Prostate gland (tissue), 2 donors: Measurements from ENCODE around the gene ACTR2. TPM values are rescaled to one million over a fixed set of nuclear protein-coding genes. Genes with fewer than 3 reads are reported as not detected.

Experiments
- DNase-seq: peaks from one replicate; pipeline ENCODE4 v3.0.0-alpha.2; 2019; ENCODE audit warnings: low spot score
- H3K27ac ChIP-seq, 2 donors: fragments of 200-600 bp; sonication (generic); 2 replicates each; pipeline ENCODE4 v1.5.1; 2017 to 2019
- H3K27me3 ChIP-seq: fragments of 200-600 bp; sonication (generic); replicated peaks from 2 replicates; pipeline ENCODE4 v1.5.1; 2019; ENCODE audit not compliant: insufficient read depth
- H3K36me3 ChIP-seq, 2 donors: fragments of 200-600 bp; sonication (generic); 1 replicate in 1 of 2; 2 replicates in 1 of 2; pipeline versions ENCODE4 v1.5.1 to v1.8.1; 2017 to 2019
- H3K4me1 ChIP-seq: fragments of 200-600 bp; sonication (generic); replicated peaks from 2 replicates; pipeline ENCODE4 v1.5.1; 2019
- H3K4me3 ChIP-seq, 2 donors: fragments of 200-600 bp; sonication (generic); 2 replicates each; pipeline ENCODE4 v1.5.1; 2017 to 2019
- H3K9me3 ChIP-seq: fragments of 200-600 bp; sonication (generic); 2 replicates; pipeline ENCODE4 v1.5.1; 2017
- POLR2A ChIP-seq: fragments of 450-650 bp; IDR thresholded peaks from one replicate; pipeline ENCODE4 v1.6.1; 2016; ENCODE audit warnings: antibody characterized with exemption, mild to moderate bottlenecking
- POLR2AphosphoS5 ChIP-seq: sonication (generic); formaldehyde crosslinking; IDR thresholded peaks from one replicate; pipeline ENCODE4 v1.6.1; 2017; ENCODE audit warnings: antibody characterized with exemption
- WGBS: methylation state at CpG from one replicate; pipeline ENCODE4 v1.1.5; 2018; 5-methylcytosine and 5-hydroxymethylcytosine counted together
- intact Hi-C: fragments of 100-400 bp; cut with DNase I; formaldehyde crosslinking; loops from one replicate; pipeline ENCODE4 v1.14.2; 2022
- total RNA-seq, 2 donors: library from RNA; depleted of rRNA; stranded (reverse); fragments of >200 nt; gene quantifications; one replicate each; pipeline ENCODE4 v1.1.0, GENCODE V29; 2016
- TF ChIP-seq, protein P1 (sequence below), 4 experiments: fragments of 200-600 bp in 2 of 4; fragments of 450-650 bp in 2 of 4; sonication (generic) in 2 of 4; IDR thresholded peaks; 1 replicate in 3 of 4; 2 replicates in 1 of 4; pipeline ENCODE4 v1.5.1; 2016 to 2019; ENCODE audit warnings: antibody characterized with exemption in 4 of 4, mild to moderate bottlenecking in 2 of 4, moderate library complexity in 2 of 4

Gene ACTR2
- total RNA-seq, 2 donors from 2014 or later, result 54.8 to 69.2 TPM

DNA sequence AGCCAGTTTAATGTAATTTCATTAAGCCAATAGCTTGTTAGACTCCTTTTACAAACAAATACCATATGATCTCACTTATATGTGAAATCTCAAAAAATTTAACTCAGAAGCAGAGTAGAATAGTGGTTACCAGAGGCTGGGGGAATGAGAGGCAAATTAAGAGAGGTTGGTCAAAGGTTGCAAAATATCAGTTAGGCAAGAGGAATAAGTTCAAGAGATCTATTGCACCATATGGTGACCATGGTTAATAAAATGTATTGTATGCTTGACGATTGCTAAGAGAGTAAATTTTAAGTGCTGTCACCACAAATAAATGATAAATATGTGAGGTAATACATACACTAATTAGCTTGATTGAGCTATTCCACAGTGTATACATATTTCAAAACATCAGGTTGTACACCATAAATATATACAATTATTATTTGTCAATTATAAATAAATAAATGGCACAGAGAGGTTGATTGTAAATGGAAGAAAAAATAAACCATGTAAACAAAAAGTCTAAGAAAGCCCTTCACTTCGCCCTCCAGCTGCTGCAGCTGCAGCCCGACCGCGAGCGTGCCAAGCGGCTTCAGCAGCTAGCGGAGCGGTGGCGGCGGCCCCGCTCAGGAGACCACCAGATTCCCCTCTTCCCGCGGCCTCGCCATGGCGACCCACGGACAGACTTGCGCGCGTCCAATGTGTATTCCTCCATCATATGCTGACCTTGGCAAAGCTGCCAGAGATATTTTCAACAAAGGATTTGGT lies 23.0 kb upstream of the ACTR2 start:
- Histone ChIP-seq H3K27ac (no peak overlapping the region), H3K4me3 (no peak overlapping the region)
- 86% methylated on average over 20 of the region's 20 CpGs for WGBS

DNA sequence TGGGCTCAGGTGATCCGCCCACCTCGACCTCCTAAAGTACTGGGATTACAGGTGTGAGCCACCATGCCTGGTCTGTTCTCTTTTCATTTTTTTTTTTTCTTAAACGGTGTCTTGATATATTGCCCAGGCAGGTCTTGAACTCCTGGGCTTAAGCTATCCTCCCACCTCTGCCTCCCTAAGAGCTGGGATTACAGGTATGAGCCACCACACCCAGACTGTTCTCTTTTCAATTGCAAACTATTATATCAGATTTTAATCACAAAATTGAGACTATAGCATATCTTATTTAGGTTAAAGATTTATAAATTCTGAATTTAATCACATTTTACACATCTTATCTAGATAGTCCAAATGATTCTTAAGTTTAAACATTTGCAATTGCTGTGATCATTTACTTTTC lies 15.5 kb upstream of the ACTR2 start:
- H3K27me3 ChIP-seq, result no peaks in the 10 kb centered on the region
- no peak for DNase-seq
- WGBS, result 68% methylated on average over 3 of the region's 3 CpGs
- intact Hi-C loops, result no loop called here
- no peak overlapping the region for H3K27ac ChIP-seq
- TF ChIP-seq, protein P1, sequence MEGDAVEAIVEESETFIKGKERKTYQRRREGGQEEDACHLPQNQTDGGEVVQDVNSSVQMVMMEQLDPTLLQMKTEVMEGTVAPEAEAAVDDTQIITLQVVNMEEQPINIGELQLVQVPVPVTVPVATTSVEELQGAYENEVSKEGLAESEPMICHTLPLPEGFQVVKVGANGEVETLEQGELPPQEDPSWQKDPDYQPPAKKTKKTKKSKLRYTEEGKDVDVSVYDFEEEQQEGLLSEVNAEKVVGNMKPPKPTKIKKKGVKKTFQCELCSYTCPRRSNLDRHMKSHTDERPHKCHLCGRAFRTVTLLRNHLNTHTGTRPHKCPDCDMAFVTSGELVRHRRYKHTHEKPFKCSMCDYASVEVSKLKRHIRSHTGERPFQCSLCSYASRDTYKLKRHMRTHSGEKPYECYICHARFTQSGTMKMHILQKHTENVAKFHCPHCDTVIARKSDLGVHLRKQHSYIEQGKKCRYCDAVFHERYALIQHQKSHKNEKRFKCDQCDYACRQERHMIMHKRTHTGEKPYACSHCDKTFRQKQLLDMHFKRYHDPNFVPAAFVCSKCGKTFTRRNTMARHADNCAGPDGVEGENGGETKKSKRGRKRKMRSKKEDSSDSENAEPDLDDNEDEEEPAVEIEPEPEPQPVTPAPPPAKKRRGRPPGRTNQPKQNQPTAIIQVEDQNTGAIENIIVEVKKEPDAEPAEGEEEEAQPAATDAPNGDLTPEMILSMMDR (IDR thresholded peaks at IDR 0.05), result no peak
- TF ChIP-seq POLR2A, result no peak
- TF ChIP-seq POLR2AphosphoS5, result no peak
- no peaks in the 10 kb centered on the region for H3K9me3 ChIP-seq
- H3K4me3 ChIP-seq, result no peak overlapping the region
- no peaks in the 10 kb centered on the region for H3K4me1 ChIP-seq
- no peaks in the 10 kb centered on the region for H3K36me3 ChIP-seq

More for the DNA sequence above, 23.0 kb upstream of the ACTR2 start:
- Histone ChIP-seq H3K27me3 (no peaks in the 10 kb centered on the region), H3K9me3 (no peaks in the 10 kb centered on the region), H3K36me3 (no peaks in the 10 kb centered on the region), H3K4me1 (no peaks in the 10 kb centered on the region)
- TF ChIP-seq POLR2AphosphoS5, result no peak
- intact Hi-C loops, result no loop called here
- no peak for DNase-seq

DNA sequence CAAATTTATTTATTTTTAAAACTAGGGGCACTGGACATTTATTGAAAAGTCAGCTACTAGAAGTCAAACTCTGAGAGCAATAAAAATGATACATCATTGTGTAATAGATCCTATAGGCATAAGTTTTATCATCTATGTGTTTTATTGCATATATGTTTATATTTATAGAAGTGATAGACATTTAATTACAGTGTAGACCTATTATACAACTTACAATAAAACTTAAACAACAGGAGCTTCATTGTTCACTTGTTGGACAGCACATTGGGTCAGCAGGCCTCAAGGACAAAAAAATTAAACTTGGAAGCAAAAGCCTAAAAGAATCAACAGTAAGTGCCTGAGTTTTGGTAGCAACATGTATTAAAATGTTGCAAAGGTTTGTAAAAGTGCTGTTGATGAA lies 15.0 kb upstream of the ACTR2 start:
- H3K4me1 ChIP-seq, result no peaks in the 10 kb centered on the region
- no peaks in the 10 kb centered on the region for H3K36me3 ChIP-seq
- TF ChIP-seq POLR2A (no peak), POLR2AphosphoS5 (no peak)
- TF ChIP-seq, protein P1 (IDR thresholded peaks at IDR 0.05), result no peak
- H3K9me3 ChIP-seq, result no peaks in the 10 kb centered on the region
- no peak overlapping the region for H3K27ac ChIP-seq
- no peaks in the 10 kb centered on the region for H3K27me3 ChIP-seq
- intact Hi-C loops, result no loop called here
- no peak for DNase-seq
- no peak overlapping the region for H3K4me3 ChIP-seq

DNA sequence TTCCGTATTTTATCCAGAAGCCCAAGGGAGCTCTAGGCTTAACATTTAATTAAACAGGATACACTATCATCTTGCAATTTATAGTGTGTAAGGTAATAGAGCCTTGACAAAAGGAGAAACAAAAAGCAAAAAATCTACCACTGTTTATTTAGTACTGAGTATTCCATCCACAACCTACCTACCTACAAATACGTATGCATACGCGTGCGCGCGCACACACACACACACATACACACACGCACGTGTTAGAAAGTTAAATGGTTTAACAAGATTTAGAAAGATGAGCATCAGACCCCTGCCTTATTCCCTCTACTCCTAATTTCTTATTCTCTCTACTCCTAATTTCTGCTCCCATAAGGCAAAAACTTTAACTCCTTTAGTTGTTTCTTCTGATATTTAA lies 14.6 kb upstream of the ACTR2 start:
- Histone ChIP-seq H3K9me3 (no peaks in the 10 kb centered on the region), H3K27me3 (no peaks in the 10 kb centered on the region), H3K4me3 (no peak overlapping the region), H3K27ac (no peak overlapping the region), H3K4me1 (no peaks in the 10 kb centered on the region), H3K36me3 (no peaks in the 10 kb centered on the region)
- 62% methylated on average over 9 of the region's 9 CpGs for WGBS
- intact Hi-C loops, result no loop called here
- TF ChIP-seq POLR2A (no peak), POLR2AphosphoS5 (no peak)
- TF ChIP-seq, protein P1 (IDR thresholded peaks at IDR 0.05), result no peak
- DNase-seq, result no peak

DNA sequence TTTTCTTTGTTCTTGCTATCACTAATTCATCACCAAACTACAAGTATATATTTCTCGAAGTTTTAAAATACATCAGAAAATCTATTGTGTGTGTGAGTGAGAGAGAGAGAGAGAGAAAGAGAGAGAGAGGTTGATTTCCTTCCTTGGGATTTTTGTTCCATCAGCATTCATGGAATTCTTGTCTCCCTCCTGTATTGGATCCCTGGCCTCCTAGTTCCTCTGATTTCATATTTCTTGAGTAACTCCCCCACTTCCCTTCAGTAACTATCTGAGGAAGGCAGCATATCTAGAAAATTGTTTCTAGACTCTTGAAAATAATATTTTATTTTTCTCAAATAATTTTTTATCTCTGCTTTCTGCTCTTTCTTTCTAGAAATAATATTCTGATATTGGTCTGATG lies 13.3 kb upstream of the ACTR2 start:
- no peak for TF ChIP-seq POLR2A
- no peak for DNase-seq
- H3K36me3 ChIP-seq, result no peaks in the 10 kb centered on the region
- H3K27me3 ChIP-seq, result no peaks in the 10 kb centered on the region
- no peak overlapping the region for H3K27ac ChIP-seq
- intact Hi-C loops, result no loop called here
- H3K4me1 ChIP-seq, result no peaks in the 10 kb centered on the region
- H3K9me3 ChIP-seq, result no peaks in the 10 kb centered on the region
- H3K4me3 ChIP-seq, result no peak overlapping the region
- 94% methylated on average over 1 of the region's 1 CpG for WGBS

DNA sequence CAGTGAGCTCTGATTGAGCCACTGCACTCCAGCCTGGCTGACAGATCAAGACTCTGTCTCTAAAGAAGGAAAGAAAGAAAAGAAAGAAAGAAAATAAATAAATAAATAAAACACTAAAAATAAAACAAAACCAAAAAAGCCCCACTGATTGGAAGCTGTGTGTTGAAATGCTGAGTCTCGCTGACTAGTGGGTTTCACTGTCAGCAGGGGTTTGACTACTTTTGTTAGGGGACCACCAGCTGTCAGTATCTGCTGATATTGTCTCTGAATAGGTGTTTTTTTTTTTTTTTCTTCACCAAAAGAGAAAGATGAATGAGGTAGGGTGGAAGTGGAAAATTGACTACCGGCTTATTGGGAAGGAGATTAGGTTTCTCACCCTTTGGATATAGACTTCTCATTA lies 12.8 kb upstream of the ACTR2 start:
- WGBS, result 92% methylated on average over 2 of the region's 2 CpGs
- H3K9me3 ChIP-seq, result no peaks in the 10 kb centered on the region
- no peaks in the 10 kb centered on the region for H3K27me3 ChIP-seq
- H3K36me3 ChIP-seq, result no peaks in the 10 kb centered on the region
- H3K4me1 ChIP-seq, result no peaks in the 10 kb centered on the region
- H3K4me3 ChIP-seq, result no peak overlapping the region
- TF ChIP-seq, protein P1 (IDR thresholded peaks at IDR 0.05), result no peak
- DNase-seq, result no peak
- intact Hi-C loops, result no loop called here
- no peak overlapping the region for H3K27ac ChIP-seq
